DMS153 (cell line): ENCODE measurements around the gene TEAD4.

Experiments
- DNase-seq: peaks from one replicate; lab custom pipeline; 2025; lab: John Stamatoyannopoulos, UW

Gene TEAD4

GRCh38 chr12:2959192-2959504 lies at the start of gene TEAD4:
TSS of gene TEAD4 (plus strand) at chr12:2959397.
- DNase-seq: no peak

- no peak for DNase-seq
Measured at GRCh38 chr12:2912216-2912575, 47.0 kb upstream of the TEAD4 start.

- no peak for DNase-seq
Measured at GRCh38 chr12:2919249-2919648, 39.9 kb upstream of the TEAD4 start.

DNA sequence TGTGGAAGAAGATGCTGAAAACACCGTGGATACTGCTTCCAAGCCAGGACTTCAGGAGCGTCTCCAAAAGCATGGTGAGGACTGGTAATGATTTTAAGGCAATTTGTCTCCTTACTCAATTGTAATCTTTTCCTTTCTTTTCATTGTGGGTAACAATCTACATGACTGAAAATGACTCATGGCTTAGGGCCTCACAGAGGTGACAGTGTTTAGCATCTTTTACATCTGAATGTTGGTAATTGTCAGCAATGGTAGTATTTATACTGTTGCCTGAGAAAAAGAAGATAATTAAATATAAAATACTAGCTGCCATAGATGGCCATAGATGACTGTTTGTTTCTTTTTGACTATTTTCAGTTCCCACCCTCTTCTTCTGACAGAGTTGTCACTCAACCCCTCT lies 36.9 kb upstream of the TEAD4 start:
- no peak for DNase-seq

- no peak for DNase-seq
Measured at GRCh38 chr12:2923057-2923456, 36.1 kb upstream of the TEAD4 start.

GRCh38 chr12:2924019-2924418 lies 35.2 kb upstream of the TEAD4 start:
- DNase-seq: no peak

GRCh38 chr12:2925322-2925995 lies 33.7 kb upstream of the TEAD4 start:
- no peak for DNase-seq

GRCh38 chr12:2930865-2931264 lies 28.3 kb upstream of the TEAD4 start:
- DNase-seq: no peak

DNA sequence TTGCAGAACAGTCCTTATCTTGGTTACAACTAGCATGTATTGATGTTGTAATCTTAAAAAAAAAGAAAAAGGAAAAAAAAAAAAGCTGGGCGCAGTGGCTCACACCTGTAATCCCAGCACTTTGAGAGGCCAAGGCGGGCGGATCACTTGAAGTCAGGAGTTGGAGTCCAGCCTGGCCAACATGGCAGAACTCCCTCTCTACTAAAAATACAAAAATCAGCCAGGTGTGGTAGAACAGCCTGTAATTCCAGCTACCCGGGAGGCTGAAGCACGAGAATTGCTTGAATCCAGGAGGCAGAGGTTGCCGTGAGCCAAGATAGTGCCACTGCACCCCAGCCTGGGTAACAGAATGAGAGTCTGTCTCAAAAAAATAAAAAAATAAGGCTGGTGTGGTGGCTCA lies 25.6 kb upstream of the TEAD4 start:
- no peak for DNase-seq

DNA sequence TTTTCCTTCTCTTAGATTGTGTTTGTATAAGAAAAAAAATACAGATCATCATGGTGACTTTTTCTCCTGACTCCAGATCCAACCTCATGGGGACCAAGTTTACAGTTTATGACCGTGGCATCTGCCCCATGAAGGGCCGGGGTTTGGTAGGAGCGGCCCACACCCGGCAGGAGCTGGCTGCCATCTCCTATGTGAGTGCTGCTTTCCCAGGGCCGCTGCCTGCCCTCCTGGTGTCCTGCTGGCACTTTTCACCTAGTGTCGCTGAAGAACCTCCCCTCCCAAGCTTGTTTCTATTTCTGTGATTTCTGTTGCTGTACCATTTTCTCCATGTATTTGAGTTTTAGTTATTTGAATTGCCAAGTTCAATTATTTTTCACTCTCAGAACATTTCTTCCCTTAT lies 24.8 kb upstream of the TEAD4 start:
- no peak for DNase-seq

- no peak for DNase-seq
Measured at GRCh38 chr12:2936301-2936700, 22.9 kb upstream of the TEAD4 start.

GRCh38 chr12:2937500-2937899 lies 21.7 kb upstream of the TEAD4 start:
- no peak for DNase-seq

GRCh38 chr12:2939191-2939590 lies 20.0 kb upstream of the TEAD4 start:
- DNase-seq: no peak

DNA sequence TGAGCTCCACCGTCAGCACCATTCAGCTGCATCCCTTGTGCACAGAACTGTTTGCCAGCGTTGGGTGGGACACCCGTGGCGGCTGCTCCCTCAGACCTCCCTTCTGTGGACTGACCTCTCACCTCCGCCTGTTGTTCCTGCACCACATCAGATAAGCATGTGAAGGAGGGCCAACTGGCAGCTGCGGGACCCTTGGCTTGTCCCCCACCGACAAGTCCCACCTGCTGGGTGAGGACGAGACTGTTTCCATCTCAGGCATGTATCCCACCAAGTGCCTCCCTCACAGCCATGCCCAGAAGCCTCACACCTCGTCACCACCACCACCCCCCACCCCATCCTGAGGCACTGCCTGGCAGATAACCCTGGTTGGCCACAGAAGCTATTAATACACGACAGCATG lies 18.6 kb upstream of the TEAD4 start:
- no peak for DNase-seq

DNA sequence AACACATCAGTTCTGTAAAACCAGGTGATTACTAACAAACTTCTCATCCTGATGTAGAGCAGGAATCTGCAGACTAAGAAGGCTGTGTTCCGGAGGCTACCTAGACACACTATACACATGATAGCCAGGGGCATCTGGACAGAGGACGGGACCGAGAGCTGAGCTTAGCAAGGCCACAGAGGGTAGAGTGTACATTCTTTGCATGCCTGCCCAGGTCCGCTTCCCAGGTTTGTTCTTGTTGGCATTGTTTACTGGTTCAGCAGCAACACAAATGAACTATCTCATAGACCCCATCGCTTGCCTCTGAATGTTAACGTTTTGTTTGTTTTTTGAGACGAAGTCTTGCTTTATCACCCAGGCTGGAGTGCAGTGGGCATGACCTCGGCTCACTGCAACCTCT lies 17.7 kb upstream of the TEAD4 start:
- no peak for DNase-seq

DNA sequence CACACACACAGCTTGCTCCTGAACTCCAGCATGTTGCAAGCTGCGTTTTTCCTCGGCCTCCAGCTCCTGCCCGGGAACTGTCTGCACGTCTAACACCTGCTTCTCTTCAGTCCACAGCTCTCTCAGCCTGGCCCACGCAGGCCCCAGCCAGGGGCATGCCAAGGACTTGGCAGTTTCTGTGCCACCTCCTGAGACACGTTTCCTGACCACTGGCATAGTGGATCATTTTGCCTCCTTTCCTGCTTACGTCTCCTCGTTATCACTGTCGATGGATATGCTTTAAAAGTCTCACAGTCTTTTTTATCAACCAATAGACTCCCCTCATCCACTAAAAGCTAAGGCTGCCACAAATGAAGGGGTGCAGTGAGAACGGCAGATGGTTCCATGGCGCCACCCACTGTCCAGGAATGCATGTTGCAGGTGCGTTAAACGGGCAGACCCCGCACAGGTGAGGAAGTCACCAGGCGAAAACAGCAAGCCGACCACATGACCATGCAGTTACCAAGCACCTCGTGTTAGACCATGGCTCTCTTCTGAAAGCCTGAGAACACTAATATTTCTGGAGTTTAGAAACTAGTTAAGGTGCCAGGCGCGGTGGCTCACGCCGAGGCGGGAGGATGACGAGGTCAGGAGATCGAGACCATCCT lies 14.7 kb upstream of the TEAD4 start:
- DNase-seq: peak; percentile 23

- DNase-seq: no peak
Measured at GRCh38 chr12:2949411-2949810, 9.8 kb upstream of the TEAD4 start.

- no peak for DNase-seq
Measured at GRCh38 chr12:2955888-2956287, 3.3 kb upstream of the TEAD4 start.

- DNase-seq: no peak
Measured at GRCh38 chr12:2957816-2958431, 1.3 kb upstream of the TEAD4 start.

- no peak for DNase-seq
Measured at GRCh38 chr12:2958432-2959191, 585 bp upstream of the TEAD4 start.

DNA sequence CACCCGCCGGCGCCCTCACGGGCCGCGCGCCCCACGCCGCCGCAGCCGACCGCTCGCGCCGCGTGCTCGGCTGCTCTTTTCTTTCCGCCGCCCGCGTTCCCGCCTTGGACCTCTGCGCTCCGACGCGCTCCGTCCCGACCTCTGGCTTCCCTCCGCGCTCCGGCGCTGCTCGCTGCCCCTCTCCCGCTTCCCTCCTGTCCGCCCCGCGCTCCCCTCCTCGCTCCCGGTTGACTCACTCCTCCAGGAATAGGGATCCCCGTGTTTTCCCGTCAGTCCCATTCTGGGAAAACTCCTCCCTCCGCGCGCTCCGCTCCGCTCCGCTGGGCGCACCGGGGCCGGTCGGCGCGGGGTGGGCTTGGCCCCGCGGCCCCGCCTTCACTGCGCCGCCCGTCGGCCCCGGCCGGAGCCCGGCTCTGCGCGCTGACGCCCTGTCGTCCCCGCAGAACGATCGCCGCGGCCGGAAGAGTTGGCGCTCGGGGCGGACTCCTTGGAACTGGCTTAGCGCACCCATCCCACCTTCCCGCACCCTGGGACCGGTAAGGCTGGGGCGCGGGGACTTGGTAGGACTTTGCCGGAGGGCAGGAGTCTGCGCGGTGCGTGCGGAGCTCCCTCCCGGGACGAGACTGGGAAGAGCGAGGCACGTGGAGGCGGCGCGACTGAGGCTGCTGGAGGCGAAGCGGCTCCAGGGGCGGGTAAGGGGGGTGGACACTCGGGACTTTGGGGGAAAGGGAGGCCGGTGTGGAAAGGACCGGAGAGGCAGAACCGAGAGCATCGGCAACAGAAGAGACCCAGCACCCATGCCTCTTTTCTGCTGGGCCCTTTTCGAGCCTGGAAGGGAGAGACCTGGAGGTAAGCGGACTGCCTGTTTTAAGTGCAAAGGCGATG lies 550 bp downstream of the TEAD4 start:
- DNase-seq: no peak

- no peak for DNase-seq
Measured at GRCh38 chr12:2960390-2960956, 1.3 kb downstream of the TEAD4 start.
